Mucosa of descending colon (tissue), 3 donors: ENCODE data around the gene PLA2G4C. TPM values are rescaled to one million over a fixed set of nuclear protein-coding genes. Genes with fewer than 3 reads are reported as not detected.
A peak's percentile ranks its signal among the peaks of the same experiment; 100 is the strongest.

Experiments
- ATAC-seq: fragments of 200-7000 bp; cut with Tn5 transposase; one replicate; pipeline ENCODE4 v1.9.1; 2020; ENCODE audit warnings: mild to moderate bottlenecking, moderate library complexity
- DNase-seq, 3 donors: peaks; one replicate each; pipeline ENCODE4 v3.0.0-alpha.2; 2020
- H3K36me3 ChIP-seq: fragments of 200-600 bp; one replicate; pipeline ENCODE4 v1.8.0; 2021; ENCODE audit warnings: low read depth, mild to moderate bottlenecking
- H3K4me1 ChIP-seq: fragments of 200-600 bp; one replicate; pipeline ENCODE4 v1.8.0; 2021; ENCODE audit warnings: low read depth, mild to moderate bottlenecking
- H3K4me3 ChIP-seq: fragments of 200-600 bp; one replicate; pipeline ENCODE4 v1.8.0; 2021; ENCODE audit warnings: mild to moderate bottlenecking
- H3K9me3 ChIP-seq: fragments of 200-600 bp; one replicate; pipeline ENCODE4 v1.8.0; 2021; ENCODE audit warnings: mild to moderate bottlenecking
- intact Hi-C, 2 donors: fragments of 100-400 bp; cut with DNase I in 1 of 2; cut with micrococcal nuclease in 1 of 2; formaldehyde crosslinking; loops; one replicate each; pipeline versions ENCODE4 v1.11.0 to v1.11.1; 2022; cut with DNase I, micrococcal nuclease
- total RNA-seq, 3 donors: library from RNA; stranded (reverse); fragmentation: NEBNext Ultra II Directional in 2 of 3; extraction: Animal tissue kit (Norgen Biotek cat#: 25700) in 2 of 3; gene quantifications; one replicate each; pipeline versions ENCODE4 v1.2.1 to v1.2.4, GENCODE V29; 2021 to 2023
- TF ChIP-seq, protein P1 (sequence below): fragments of 200-600 bp; IDR thresholded peaks from one replicate; pipeline ENCODE4 v1.8.0; 2022; ENCODE audit warnings: antibody characterized with exemption, mild to moderate bottlenecking
- donor health status: DM: no; HTN: no; CAD: no; lungs with moderate emphysema.
- donor health status: DM: no; HTN: no; CAD: no.
- donor health status: DM: no; HTN: yes; CAD: no.

Gene PLA2G4C
- total RNA-seq, 3 donors from 2014 or later: 5.0 to 13.1 (median 7.8) TPM

DNA sequence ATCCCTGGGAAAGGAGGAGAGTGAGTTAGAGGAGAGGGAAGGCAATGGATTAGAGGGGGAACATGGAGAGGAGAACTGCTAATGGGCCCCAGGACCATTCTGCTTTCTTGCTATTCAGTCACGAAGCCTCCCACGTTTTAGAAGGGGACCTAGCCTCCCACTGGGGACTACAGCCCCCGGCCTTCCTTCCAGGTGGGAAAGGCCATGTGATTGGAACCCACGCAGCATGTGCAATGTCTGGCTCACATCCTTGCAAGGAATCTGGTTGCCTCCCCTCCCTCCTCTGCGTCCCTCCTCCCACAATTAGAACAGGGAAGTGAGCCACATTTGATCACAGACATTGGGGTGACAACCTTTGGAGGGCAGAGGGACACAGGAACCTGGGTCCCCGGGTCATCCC is 22.5 kb upstream of the PLA2G4C start:
- Histone ChIP-seq H3K36me3 (no peaks in the 10 kb centered on the region), H3K4me1 (no peaks in the 10 kb centered on the region), H3K9me3 (no peaks in the 10 kb centered on the region), H3K4me3 (no peak overlapping the region)
- DNase-seq: no peak
- ATAC-seq: no peak
- intact Hi-C loops: no loop called here
- TF ChIP-seq, protein P1, sequence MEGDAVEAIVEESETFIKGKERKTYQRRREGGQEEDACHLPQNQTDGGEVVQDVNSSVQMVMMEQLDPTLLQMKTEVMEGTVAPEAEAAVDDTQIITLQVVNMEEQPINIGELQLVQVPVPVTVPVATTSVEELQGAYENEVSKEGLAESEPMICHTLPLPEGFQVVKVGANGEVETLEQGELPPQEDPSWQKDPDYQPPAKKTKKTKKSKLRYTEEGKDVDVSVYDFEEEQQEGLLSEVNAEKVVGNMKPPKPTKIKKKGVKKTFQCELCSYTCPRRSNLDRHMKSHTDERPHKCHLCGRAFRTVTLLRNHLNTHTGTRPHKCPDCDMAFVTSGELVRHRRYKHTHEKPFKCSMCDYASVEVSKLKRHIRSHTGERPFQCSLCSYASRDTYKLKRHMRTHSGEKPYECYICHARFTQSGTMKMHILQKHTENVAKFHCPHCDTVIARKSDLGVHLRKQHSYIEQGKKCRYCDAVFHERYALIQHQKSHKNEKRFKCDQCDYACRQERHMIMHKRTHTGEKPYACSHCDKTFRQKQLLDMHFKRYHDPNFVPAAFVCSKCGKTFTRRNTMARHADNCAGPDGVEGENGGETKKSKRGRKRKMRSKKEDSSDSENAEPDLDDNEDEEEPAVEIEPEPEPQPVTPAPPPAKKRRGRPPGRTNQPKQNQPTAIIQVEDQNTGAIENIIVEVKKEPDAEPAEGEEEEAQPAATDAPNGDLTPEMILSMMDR: no peak

GRCh38 chr19:48127561-48127960 is 16.9 kb upstream of the PLA2G4C start:
- H3K4me3 ChIP-seq: no peak overlapping the region
- TF ChIP-seq, protein P1: no peak
- DNase-seq (no peak), ATAC-seq (no peak)
- no peaks in the 10 kb centered on the region for H3K9me3 ChIP-seq
- H3K36me3 ChIP-seq: no peaks in the 10 kb centered on the region
- no peaks in the 10 kb centered on the region for H3K4me1 ChIP-seq
- intact Hi-C loops: no loop called here

DNA sequence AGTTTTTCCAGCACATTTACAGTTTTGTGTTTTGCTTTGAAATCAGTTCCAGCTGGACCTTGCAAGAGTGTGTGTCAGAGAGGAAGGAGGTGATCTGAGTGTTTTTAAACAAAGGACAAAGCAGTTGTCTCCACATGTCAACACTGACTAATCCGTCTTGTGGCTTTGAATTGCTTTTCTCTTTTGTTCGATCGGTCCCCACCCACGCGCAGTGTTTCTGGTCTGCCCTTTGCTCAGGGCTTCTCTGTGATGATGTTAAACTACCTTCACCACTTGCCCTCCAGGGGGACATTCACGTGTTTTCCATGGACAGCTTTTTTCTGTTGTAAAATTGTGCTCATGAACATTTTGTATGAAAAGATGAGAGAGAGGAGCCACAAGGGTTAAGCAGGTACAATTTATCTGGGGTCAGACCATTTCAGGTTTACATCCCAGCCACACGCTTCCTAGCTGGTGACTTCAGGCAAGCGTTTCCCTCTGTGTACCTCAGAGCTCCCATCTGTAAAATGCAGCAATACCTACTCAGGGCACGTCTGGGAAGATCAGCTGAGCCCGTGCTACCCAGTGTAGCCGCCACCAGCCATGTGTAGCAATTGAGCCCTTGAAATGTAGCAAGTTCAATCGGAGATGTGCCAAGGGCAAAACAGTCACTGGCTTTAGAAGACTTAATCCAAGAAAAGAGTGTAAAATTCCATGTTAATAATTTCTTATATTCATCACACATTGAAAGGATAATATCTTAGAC is 13.5 kb upstream of the PLA2G4C start:
- no peaks in the 10 kb centered on the region for H3K9me3 ChIP-seq
- intact Hi-C loops: no loop called here
- no peak overlapping the region for H3K4me3 ChIP-seq
- TF ChIP-seq, protein P1: no peak
- DNase-seq (no peak), ATAC-seq (peak; percentile 55)
- no peaks in the 10 kb centered on the region for H3K36me3 ChIP-seq
- no peaks in the 10 kb centered on the region for H3K4me1 ChIP-seq

- TF ChIP-seq, protein P1: no peak
- Histone ChIP-seq H3K4me1 (no peaks in the 10 kb centered on the region), H3K36me3 (no peaks in the 10 kb centered on the region), H3K4me3 (no peak overlapping the region), H3K9me3 (no peaks in the 10 kb centered on the region)
- intact Hi-C loops: no loop called here
- DNase-seq: no peak
- ATAC-seq: no peak
Observed at GRCh38 chr19:48122421-48122820, 11.8 kb upstream of the PLA2G4C start.

GRCh38 chr19:48121909-48122371 is 11.3 kb upstream of the PLA2G4C start:
- Histone ChIP-seq H3K4me1 (no peaks in the 10 kb centered on the region), H3K9me3 (no peaks in the 10 kb centered on the region), H3K36me3 (no peaks in the 10 kb centered on the region), H3K4me3 (no peak overlapping the region)
- no peak for ATAC-seq
- TF ChIP-seq, protein P1: no peak
- intact Hi-C loops: no loop called here
- no peak for DNase-seq
